GM06990 (cell line): ENCODE measurements around the gene CEACAM16.

Experiments
- DNase-seq: peaks from one replicate; pipeline ENCODE4 v3.0.0-alpha.2; 2011; ENCODE audit not compliant: insufficient read length; ENCODE audit errors: extremely low read depth
- H3K27me3 ChIP-seq: replicated peaks from 2 replicates; pipeline ENCODE4 v1.6.0; 2011; ENCODE audit warnings: low read length; ENCODE audit not compliant: control insufficient read depth, insufficient read depth
- H3K36me3 ChIP-seq: 2 replicates; pipeline ENCODE4 v1.5.1; 2011; ENCODE audit warnings: low read length; ENCODE audit not compliant: control insufficient read depth, insufficient read depth
- H3K4me3 ChIP-seq: replicated peaks from 2 replicates; pipeline ENCODE4 v1.5.1; 2011; ENCODE audit warnings: low read depth, mild to moderate bottlenecking, control low read depth, low read length
- TF ChIP-seq, protein P1 (sequence below): IDR thresholded peaks from 2 replicates; pipeline ENCODE4 v1.5.1; 2011; ENCODE audit warnings: low read length, control low read depth, mild to moderate bottlenecking, inconsistent platforms; ENCODE audit not compliant: insufficient read depth, poor library complexity, severe bottlenecking

CEACAM16 gene

DNA sequence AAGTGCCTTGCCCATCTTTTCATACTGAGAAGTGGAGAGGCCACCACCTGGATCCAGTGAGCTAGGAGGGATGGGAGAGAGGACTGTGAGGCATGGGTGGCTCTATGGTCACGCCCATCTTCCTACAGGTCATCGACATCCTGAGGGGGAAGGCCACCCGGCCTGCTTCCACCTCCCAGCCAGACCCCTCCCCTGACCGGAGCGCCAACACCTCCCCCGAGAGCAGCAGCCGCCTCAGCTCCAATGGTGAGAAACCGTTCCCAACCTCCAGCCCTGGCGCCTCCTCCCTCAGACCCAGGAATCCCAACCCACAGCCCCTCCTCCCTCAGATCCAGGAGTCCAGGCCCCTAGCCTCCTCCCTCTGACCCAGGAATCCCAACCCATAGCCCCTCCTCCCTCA is 59.6 kb downstream of the CEACAM16 start:
- Histone ChIP-seq H3K4me3 (no peak overlapping the region), H3K36me3 (peaks cover 18% of the 10 kb centered on the region), H3K27me3 (no peaks in the 10 kb centered on the region)
- TF ChIP-seq, protein P1, sequence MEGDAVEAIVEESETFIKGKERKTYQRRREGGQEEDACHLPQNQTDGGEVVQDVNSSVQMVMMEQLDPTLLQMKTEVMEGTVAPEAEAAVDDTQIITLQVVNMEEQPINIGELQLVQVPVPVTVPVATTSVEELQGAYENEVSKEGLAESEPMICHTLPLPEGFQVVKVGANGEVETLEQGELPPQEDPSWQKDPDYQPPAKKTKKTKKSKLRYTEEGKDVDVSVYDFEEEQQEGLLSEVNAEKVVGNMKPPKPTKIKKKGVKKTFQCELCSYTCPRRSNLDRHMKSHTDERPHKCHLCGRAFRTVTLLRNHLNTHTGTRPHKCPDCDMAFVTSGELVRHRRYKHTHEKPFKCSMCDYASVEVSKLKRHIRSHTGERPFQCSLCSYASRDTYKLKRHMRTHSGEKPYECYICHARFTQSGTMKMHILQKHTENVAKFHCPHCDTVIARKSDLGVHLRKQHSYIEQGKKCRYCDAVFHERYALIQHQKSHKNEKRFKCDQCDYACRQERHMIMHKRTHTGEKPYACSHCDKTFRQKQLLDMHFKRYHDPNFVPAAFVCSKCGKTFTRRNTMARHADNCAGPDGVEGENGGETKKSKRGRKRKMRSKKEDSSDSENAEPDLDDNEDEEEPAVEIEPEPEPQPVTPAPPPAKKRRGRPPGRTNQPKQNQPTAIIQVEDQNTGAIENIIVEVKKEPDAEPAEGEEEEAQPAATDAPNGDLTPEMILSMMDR, result no peak
- no peak for DNase-seq

GRCh38 chr19:44759083-44759804 is 60.3 kb downstream of the CEACAM16 start:
- DNase-seq, result no peak
- Histone ChIP-seq H3K36me3 (peaks cover 18% of the 10 kb centered on the region), H3K27me3 (no peaks in the 10 kb centered on the region), H3K4me3 (no peak overlapping the region)
- TF ChIP-seq, protein P1, result no peak
